NCI-H226 (cell line): Measurements from ENCODE around the gene TMSB4X.
A peak's percentile ranks its signal among the peaks of the same experiment; 100 is the strongest.
"Not testable (repeated sequence)": the region's sequence is repeated elsewhere in the genome, so short reads cannot be mapped to it uniquely, and the experiment has no call there.

Experiments
- DNase-seq: peaks from one replicate; pipeline ENCODE4 v3.0.0-alpha.2; 2015

The TMSB4X gene

DNA sequence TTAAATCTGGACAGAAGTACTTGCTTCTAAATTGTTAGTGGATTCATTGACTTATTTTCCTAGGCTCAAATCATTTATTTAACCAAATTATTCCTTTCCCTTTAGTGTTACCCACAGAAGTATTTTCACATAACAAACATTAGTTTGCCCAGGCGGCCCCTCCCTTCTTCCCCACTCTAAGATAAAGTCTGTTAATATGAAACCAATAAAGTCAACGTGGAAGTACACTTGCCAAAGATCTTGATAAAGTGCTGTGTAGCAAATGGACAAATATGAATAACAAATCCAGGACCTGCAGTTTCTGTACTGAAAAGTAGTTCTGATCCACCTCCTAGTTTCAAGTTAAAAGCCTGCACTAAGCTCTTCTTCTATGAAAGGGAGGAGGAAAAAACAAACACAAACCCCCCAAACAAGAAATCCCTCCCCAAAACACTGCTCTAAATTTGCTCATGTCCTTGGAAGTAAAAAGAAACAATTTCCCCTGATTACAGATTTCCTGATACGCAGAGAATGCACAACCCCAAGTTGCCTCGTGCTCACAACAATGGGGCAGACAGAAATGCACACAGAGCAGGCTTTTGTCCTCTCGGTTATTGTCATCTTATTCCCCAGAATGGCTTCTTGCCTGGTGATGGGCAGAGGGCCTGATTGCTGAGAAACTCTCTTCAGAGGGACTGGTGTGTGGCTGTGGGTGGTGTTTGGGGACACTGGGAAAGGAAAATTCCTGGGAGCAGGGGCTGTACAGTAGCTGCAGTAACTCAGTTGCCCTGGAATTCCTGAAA is 23.2 kb downstream of the TMSB4X start:
- DNase-seq: no peak

GRCh38 chrX:12999422-12999821 is 24.5 kb downstream of the TMSB4X start:
- no peak for DNase-seq

DNA sequence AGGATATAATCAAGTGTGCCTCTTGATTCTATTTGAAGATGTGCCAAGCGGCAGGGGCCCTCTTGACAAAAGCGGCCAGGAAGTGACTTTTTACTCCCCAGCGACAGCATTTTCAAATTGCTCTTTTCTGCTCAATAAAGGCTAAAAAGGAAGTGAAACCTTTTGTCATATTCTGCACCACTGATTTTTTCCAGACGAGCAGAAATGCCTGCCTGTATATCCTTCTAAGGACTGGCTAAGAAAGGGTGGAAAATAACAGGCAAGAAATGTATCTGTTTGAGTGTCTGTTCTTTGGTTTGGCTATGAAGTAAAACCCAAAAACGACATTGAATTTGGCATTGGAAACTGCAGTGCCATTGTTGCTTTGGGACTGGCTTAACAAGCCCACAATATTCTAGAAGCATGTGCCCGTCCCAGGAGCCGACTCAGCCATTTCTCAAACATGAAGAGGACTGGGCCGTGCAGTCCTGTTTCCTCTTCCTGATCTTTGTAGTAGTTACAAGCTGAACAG is 25.4 kb downstream of the TMSB4X start:
- no peak for DNase-seq

DNA sequence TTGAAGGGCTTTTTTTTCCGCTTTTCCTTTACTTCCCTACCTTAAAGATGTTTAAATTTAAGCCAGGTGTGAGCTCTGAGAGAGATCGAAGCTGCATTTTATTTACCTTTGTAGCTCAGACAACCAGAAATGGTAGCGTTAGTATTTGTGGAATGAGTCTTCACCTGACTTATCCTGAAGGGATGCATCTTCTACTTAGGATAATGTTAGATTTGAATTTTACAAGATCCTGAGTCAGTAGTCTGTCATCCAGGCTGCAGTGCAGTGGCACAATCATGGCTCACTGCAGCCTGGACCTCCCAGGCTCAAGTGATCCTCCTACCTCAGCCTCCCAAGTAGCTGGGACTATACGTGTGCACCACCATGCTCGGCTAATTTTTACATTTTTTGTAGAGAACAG is 26.2 kb downstream of the TMSB4X start:
- no peak for DNase-seq

DNA sequence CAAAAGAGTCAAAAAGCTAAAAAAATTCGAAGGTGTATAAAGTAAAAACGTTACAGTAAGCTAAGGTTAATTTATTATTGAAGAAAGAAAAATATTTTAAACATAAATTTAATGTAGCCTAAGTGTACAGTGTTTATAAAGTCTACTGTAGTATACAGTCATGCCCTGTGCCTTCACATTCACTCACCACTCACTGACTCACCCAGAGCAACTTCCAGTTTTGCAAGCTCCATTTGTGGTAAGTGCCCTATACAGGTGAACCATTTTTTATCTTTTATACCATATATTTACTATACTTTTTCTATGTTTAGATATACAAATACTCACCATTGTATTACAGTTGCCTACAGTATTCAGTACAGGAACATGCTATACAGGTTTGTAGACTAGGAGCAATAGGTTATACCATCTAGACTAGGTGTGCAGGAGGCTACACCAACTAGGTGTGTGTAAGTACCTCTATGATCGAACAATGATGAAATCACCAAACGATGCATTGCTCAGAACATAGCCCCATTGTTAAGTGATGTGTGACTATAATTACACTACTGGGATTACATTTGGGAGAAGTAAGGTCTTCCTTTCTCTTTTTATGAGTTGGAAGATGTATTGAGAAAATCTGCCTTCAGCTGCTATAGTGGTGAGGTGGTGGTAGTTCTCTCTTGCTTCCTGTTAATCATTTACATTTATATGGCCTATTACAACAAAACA is 27.2 kb downstream of the TMSB4X start:
- DNase-seq: no peak

DNA sequence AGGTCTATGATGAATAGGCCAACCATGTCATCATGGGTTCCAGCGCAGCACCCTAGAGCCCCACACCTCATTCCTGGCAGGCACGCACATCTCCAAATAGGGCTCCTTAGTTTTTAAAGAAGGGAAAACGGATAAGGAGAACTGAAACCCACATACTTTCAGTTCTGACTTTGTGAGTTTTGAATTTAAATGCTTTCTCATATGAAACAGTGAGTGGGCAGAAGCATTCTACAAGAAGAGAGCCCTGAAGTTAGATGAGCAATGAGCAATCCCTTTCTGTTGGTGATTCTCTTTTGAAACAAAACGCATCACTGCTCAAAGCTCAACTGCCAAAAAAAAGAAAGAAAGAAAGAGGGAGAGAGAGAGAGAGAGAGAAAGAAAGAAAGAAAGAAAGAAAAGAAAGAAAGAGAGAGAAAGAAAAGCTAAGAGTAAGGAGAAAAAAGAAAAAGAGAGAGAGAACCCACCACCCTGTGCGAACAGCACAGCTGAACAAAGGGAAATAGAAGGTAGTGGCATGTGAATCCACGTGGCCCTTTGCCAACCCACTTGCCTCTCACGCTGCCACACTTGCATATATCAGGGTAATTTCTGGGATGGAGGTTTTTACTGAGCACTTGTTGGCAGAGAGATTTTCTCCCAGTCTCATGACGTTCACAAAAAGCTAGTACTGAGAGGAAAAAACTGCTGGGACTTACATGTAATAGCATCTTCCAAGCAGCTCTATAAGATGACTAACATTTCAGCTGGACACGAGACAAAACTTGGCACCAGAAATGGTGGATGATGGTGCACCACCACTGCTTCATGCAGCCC is 31.0 kb downstream of the TMSB4X start:
- no peak for DNase-seq

- peak; percentile 26 for DNase-seq
Observed at GRCh38 chrX:13007519-13008188, 32.7 kb downstream of the TMSB4X start.

- DNase-seq: no peak
Observed at GRCh38 chrX:13008189-13008533, 33.3 kb downstream of the TMSB4X start.

DNA sequence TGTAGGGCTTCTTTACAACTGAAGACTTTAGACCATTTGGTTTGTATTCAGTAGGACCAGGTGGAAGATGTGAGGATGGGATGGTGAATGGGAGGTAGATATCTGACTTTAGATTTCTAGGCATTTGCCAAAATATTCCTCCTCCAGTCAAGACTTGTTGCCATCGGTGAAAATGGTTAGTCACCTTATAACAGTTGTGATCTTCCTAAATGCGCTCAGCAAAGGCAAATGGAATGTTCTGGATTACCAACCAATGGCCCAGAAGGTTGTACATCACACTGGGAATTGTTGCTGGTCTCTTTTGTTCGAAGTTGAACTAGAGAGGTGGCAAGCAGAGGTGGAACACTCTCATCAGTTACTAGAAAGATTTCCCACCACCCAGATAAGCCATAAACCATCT is 33.9 kb downstream of the TMSB4X start:
- DNase-seq: no peak

DNA sequence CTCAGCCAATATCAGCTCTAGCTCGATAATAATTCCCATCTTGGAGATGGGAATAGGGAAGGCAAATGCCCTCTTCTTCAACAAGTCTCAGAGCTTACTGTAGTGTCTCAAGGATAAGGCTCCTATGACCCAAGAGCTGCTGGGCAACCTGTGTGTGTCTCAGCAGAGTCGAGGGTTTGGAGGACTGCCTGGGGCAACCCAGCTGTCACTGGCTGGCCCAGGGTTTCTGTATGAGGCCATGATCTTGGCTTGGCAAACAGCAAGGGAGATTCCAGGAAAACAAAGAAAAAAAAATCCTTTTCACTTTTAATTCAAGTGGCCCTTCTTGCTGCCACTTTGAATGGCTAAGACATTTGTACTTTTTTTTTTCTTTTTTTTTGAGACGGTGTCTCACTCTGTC is 34.4 kb downstream of the TMSB4X start:
- no peak for DNase-seq

- DNase-seq: no peak
Observed at GRCh38 chrX:13009844-13010243, 34.9 kb downstream of the TMSB4X start.

GRCh38 chrX:13010546-13010945 is 35.6 kb downstream of the TMSB4X start:
- DNase-seq: no peak

DNA sequence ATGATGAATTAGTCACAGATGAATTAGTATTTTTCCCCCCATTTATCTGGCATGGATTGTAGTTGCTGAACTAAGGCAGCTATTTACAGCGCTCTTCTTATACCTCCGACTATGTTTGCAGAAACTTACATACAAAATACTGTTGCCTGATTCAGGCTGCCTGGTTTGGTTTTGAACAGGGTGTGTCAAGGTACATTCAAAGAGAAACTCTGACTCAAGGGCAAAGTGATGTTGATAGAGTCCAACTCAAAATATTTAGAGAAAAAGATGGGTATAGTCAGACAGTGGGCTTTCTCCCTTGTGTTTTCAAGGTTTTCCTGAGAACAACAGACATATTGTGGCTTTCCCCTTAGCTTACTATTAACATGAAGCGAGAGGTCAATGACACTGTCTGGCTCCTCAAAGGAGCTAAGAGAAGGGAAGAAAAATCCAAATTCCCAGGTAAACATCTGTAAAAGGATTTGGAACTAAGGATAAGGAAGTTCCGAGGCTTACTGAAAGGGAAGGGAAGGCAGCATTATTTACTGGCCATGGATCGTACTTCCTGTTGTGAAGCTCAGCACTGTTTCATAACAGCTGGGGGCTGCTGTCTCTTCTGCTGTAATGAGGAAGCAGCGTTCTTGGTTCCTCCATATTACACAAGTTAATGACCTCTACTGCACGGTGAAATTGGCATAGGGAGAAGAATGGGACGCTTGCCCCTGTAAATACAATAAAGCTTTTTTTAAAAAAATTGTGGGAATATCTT is 38.6 kb downstream of the TMSB4X start:
- DNase-seq: no peak

DNA sequence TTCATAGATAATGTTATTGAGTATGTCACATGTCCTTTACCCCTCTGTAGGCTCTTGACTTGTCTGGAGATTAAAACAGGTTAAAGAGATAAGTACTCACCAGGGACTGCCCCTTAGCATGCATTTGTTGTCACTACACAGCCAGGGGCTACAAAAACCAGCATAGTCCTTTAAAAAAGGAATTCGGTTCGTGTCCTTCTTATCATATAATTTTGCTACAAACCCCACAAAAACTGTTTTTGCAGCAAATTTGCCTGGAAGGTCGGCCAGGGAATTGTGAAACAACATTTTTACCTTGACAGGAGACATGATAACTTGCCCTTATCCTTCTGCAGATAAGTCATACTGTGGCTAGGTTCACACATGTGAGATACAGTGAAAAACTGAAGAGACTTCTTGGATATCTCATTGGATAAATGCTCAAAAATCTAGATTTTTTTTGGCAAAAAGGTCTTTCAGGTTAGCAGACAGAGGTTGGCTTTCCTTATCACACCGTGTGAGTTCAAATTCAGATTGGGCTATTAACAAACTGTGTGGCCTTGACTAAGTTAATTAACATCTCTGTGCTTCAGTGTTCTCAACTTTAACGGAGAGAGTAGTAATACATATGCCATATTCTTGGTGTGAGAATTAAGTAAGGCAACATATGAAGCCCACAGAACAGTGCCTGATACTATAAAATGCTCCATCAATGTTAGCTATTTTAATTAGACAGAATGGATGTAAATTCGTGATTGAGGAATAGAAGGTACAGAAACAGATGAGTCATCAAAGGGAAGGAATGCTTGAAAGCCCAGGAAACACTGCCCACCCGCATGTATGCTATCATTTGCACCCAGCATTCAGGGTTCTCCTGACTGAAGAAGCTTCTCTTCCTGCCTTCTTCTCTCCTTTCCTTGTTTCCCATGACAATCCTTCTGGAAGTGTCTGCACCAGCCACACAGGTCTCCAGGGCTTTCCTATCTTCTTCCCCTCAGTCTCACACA is 39.5 kb downstream of the TMSB4X start:
- DNase-seq: peak; percentile 29

DNA sequence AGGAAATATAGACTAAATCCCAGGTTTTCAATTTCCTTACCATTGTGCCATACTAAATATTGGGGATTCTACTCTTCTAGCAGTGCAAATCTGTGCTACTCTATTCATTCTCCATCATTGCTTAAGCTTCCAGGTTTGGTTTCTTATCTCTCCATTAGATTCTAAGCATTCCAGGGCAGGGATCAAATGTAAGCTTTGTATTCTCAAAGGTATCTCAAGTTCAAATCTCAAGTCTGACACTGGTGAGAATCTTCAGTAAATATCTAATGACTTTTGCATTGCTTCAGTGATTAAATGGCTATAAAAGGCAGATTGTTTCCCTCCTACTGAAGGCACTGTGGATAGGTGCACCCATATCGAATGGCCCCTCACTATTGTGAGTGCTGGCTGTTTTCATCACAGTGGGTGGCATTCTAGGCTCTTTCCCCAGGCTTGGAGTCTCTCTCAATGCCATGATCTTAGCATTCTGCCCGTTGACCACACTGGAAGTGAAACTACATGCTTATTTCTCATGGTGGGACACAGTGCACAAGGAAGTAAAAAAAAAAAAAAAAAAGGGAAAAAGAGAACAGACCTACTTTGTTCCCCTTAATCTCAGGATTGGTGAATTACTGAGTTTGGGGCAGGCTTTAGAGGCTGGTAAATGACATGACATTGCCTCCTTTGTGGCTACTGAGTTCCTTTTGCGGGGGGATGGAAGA is 40.8 kb downstream of the TMSB4X start:
- DNase-seq: no peak

GRCh38 chrX:13016731-13017130 is 41.8 kb downstream of the TMSB4X start:
- DNase-seq: not testable (repeated sequence)

GRCh38 chrX:13022926-13023325 is 48.0 kb downstream of the TMSB4X start:
- DNase-seq: no peak

- no peak for DNase-seq
Observed at GRCh38 chrX:13023567-13023966, 48.7 kb downstream of the TMSB4X start.

GRCh38 chrX:13023979-13024378 is 49.1 kb downstream of the TMSB4X start:
- no peak for DNase-seq

- DNase-seq: peak; percentile 33
Observed at GRCh38 chrX:13024986-13025385, 50.1 kb downstream of the TMSB4X start.
